ENCODE measurements around the gene RETREG1.

- TF ChIP-seq CTCF (IDR thresholded peaks at IDR 0.05; ENCODE audit: insufficient read depth, low read length) (no peak), POLR2AphosphoS5 (IDR thresholded peaks at IDR 0.05; ENCODE audit: low read depth) (no peak), REST (IDR thresholded peaks at IDR 0.05; ENCODE audit: insufficient replicate concordance, low read depth) (no peak)
Observed at GRCh38 chr5:16596581-16596940, 20.2 kb downstream of the RETREG1 start.

Data from HL-60 (cell line).